A673 (cell line): ENCODE data around the gene LHX1. TPM values are rescaled to one million over a fixed set of nuclear protein-coding genes. Genes with fewer than 3 reads are reported as not detected.

ENCODE experiments used
- BruUV-seq: library from RNA; stranded (reverse); fragments of 400-500 nt; replicated peaks from 2 replicates; lab custom pipeline; 2021; lab: Mats Ljungman, UMichigan
- CTCF ChIA-PET: fragments of 300-600 bp; sonication (Branson Sonifier 250); formaldehyde crosslinking; loops from one replicate; lab custom pipeline; 2022; ENCODE audit warnings: antibody characterized with exemption; lab: Charles Lee
- POLR2A ChIA-PET: fragments of 300-600 bp; sonication (Branson Sonifier 250); formaldehyde crosslinking; loops from one replicate; lab custom pipeline; 2022; ENCODE audit warnings: antibody characterized with exemption; ENCODE audit not compliant: low non-redundant PET; lab: Charles Lee
- DNase-seq: peaks from one replicate; pipeline ENCODE4 v3.0.0-alpha.2; 2015; ENCODE audit warnings: low spot score
- H3K27ac ChIP-seq: fragments of 200-600 bp; sonication (generic); 2 replicates; pipeline ENCODE4 v1.5.1; 2016; ENCODE audit warnings: mixed run types, low read depth, mild to moderate bottlenecking, mixed read lengths, antibody characterized with exemption, low read length; ENCODE audit not compliant: poor library complexity, severe bottlenecking
- H3K27me3 ChIP-seq: fragments of 200-600 bp; sonication (generic); replicated peaks from 2 replicates; pipeline ENCODE4 v1.6.1; 2017; ENCODE audit warnings: mixed run types, low read depth, mild to moderate bottlenecking, mixed read lengths, antibody characterized with exemption, low read length; ENCODE audit not compliant: insufficient read depth, poor library complexity
- H3K36me3 ChIP-seq: fragments of 200-600 bp; sonication (generic); 2 replicates; pipeline ENCODE4 v1.6.1; 2016; ENCODE audit warnings: mixed run types, mild to moderate bottlenecking, mixed read lengths, antibody characterized with exemption, low read length; ENCODE audit not compliant: insufficient read depth, poor library complexity, severe bottlenecking
- H3K4me1 ChIP-seq: fragments of 200-600 bp; sonication (generic); 2 replicates; pipeline ENCODE4 v1.6.1; 2017; ENCODE audit warnings: mixed run types, mild to moderate bottlenecking, mixed read lengths, antibody characterized with exemption, low read length; ENCODE audit not compliant: insufficient read depth, poor library complexity, severe bottlenecking
- H3K4me3 ChIP-seq: fragments of 200-600 bp; sonication (generic); 2 replicates; pipeline ENCODE4 v1.5.1; 2016; ENCODE audit warnings: low read depth, mixed run types, mild to moderate bottlenecking, mixed read lengths, low read length; ENCODE audit not compliant: poor library complexity, severe bottlenecking
- H3K9me3 ChIP-seq: fragments of 200-600 bp; sonication (generic); 2 replicates; pipeline ENCODE4 v1.6.1; 2016; ENCODE audit warnings: mixed run types, low read depth, mild to moderate bottlenecking, mixed read lengths, antibody characterized with exemption, low read length; ENCODE audit not compliant: poor library complexity, severe bottlenecking
- CTCF ChIP-seq: fragments of 300-800, 200-600 bp; sonication (generic); conservative IDR thresholded peaks from 2 replicates; pipeline ENCODE4 v1.5.1; 2017; ENCODE audit warnings: low read depth, mild to moderate bottlenecking, antibody characterized with exemption, low read length, moderate library complexity, mixed read lengths
- EZH2 ChIP-seq: fragments of 200-600 bp; sonication (generic); IDR thresholded peaks from 2 replicates; pipeline ENCODE4 v1.6.1; 2017; ENCODE audit warnings: borderline replicate concordance, low read depth, mild to moderate bottlenecking, mixed read lengths, antibody characterized with exemption, low read length; ENCODE audit not compliant: poor library complexity, severe bottlenecking
- intact Hi-C: fragments of 100-400 bp; cut with micrococcal nuclease; formaldehyde crosslinking; loops from one replicate; pipeline ENCODE4 v1.10.0; 2022; ENCODE audit not compliant: unreplicated experiment
- total RNA-seq: library from RNA; stranded (reverse); gene quantifications from 2 replicates; pipeline ENCODE4 v1.2.3, GENCODE V29; 2021

Gene LHX1
- total RNA-seq, 1 experiment from 2014 or later: not detected

- H3K9me3 ChIP-seq: no peaks in the 10 kb centered on the region
- peaks cover 8% of the 10 kb centered on the region for H3K36me3 ChIP-seq
- H3K4me1 ChIP-seq: no peaks in the 10 kb centered on the region
- H3K4me3 ChIP-seq: no peak overlapping the region
- TF ChIP-seq EZH2 (no peak), CTCF (no peak)
- CTCF ChIA-PET: no interaction called here
- POLR2A ChIA-PET: no interaction called here
- BruUV-seq: no TSS peak
- H3K27me3 ChIP-seq: no peaks in the 10 kb centered on the region
- no peak overlapping the region for H3K27ac ChIP-seq
- intact Hi-C loops: no loop called here
- no peak for DNase-seq
These were observed 51.9 kb downstream of the LHX1 start for GRCh38 chr17:36989173-36989572.

GRCh38 chr17:36992701-36993100 lies 55.4 kb downstream of the LHX1 start:
- no TSS peak for BruUV-seq
- Histone ChIP-seq H3K4me1 (no peaks in the 10 kb centered on the region), H3K9me3 (no peaks in the 10 kb centered on the region), H3K27me3 (no peaks in the 10 kb centered on the region), H3K27ac (no peak overlapping the region), H3K4me3 (no peak overlapping the region), H3K36me3 (peaks cover 21% of the 10 kb centered on the region)
- ChIA-PET CTCF (no interaction called here), POLR2A (no interaction called here)
- no peak for DNase-seq
- no peak for TF ChIP-seq CTCF
- TF ChIP-seq EZH2: no peak
- intact Hi-C loops: no loop called here

GRCh38 chr17:36993227-36993626 lies 56.0 kb downstream of the LHX1 start:
- TF ChIP-seq CTCF (no peak), EZH2 (no peak)
- Histone ChIP-seq H3K36me3 (peaks cover 20% of the 10 kb centered on the region), H3K27me3 (no peaks in the 10 kb centered on the region), H3K4me3 (no peak overlapping the region), H3K27ac (no peak overlapping the region), H3K9me3 (no peaks in the 10 kb centered on the region), H3K4me1 (no peaks in the 10 kb centered on the region)
- no TSS peak for BruUV-seq
- POLR2A ChIA-PET: no interaction called here
- intact Hi-C loops: no loop called here
- no peak for DNase-seq
- CTCF ChIA-PET: no interaction called here

Other genes starting within 250 kb of the LHX1 start
- 51.3 and 54.7 TPM in 2 replicates for gene AATF, start 11.5 kb downstream of the LHX1 start, total RNA-seq